Trophoblast cell (in vitro differentiated cells and primary cell): ENCODE results near the gene MEN1.

ENCODE experiments used
- DNase-seq, 2 donors: peaks; one replicate each; pipeline ENCODE4 v3.0.0-alpha.2; 2016
- H2AFZ ChIP-seq: 2 replicates; pipeline ENCODE4 v1.6.1; 2013; ENCODE audit warnings: low read length, moderate library complexity, mild to moderate bottlenecking; ENCODE audit not compliant: insufficient read depth, poor library complexity
- H2AK5ac ChIP-seq: 2 replicates; pipeline ENCODE4 v1.6.1; 2013; ENCODE audit warnings: mild to moderate bottlenecking, low read length
- H2BK120ac ChIP-seq: 2 replicates; pipeline ENCODE4 v1.6.1; 2013; ENCODE audit warnings: low read length, mild to moderate bottlenecking, moderate library complexity; ENCODE audit not compliant: insufficient read depth, poor library complexity
- H2BK12ac ChIP-seq: 2 replicates; pipeline ENCODE4 v1.6.1; 2013; ENCODE audit warnings: mild to moderate bottlenecking, low read length, moderate library complexity
- H2BK5ac ChIP-seq: 2 replicates; pipeline ENCODE4 v1.6.1; 2013; ENCODE audit warnings: low read length, low read depth, moderate library complexity, mild to moderate bottlenecking; ENCODE audit not compliant: poor library complexity
- H3K14ac ChIP-seq: 2 replicates; pipeline ENCODE4 v1.6.1; 2013; ENCODE audit warnings: mild to moderate bottlenecking, low read length
- H3K18ac ChIP-seq: 2 replicates; pipeline ENCODE4 v1.6.1; 2013; ENCODE audit warnings: mild to moderate bottlenecking, low read length
- H3K23ac ChIP-seq: 2 replicates; pipeline ENCODE4 v1.6.1; 2013; ENCODE audit warnings: low read length
- H3K27ac ChIP-seq: 2 replicates; pipeline ENCODE4 v1.5.1; 2013; ENCODE audit warnings: low read depth, mild to moderate bottlenecking, inconsistent platforms, low read length, moderate library complexity
- H3K27me3 ChIP-seq: 2 replicates; pipeline ENCODE4 v1.6.1; 2013; ENCODE audit warnings: inconsistent platforms, mild to moderate bottlenecking, low read length, moderate library complexity; ENCODE audit not compliant: insufficient read depth
- H3K36me3 ChIP-seq, 2 experiments: 1 replicate in 1 of 2; 2 replicates in 1 of 2; pipeline ENCODE4 v1.6.1; 2013; ENCODE audit warnings: low read length in 2 of 2, mild to moderate bottlenecking in 2 of 2, moderate library complexity in 1 of 2; ENCODE audit not compliant: insufficient read depth in 2 of 2, control insufficient read depth in 1 of 2
- H3K4ac ChIP-seq: 2 replicates; pipeline ENCODE4 v1.6.1; 2013; ENCODE audit warnings: low read depth, mild to moderate bottlenecking, low read length, moderate library complexity
- H3K4me1 ChIP-seq, 2 experiments: 1 replicate in 1 of 2; 2 replicates in 1 of 2; pipeline ENCODE4 v1.6.1; 2013; ENCODE audit warnings: low read length in 2 of 2, mild to moderate bottlenecking in 2 of 2, moderate library complexity in 1 of 2; ENCODE audit not compliant: insufficient read depth in 2 of 2, control insufficient read depth in 1 of 2
- H3K4me2 ChIP-seq: 2 replicates; pipeline ENCODE4 v1.6.1; 2013; ENCODE audit warnings: inconsistent platforms, mild to moderate bottlenecking, low read length, moderate library complexity
- H3K4me3 ChIP-seq: 2 replicates; pipeline ENCODE4 v1.5.1; 2013; ENCODE audit warnings: mild to moderate bottlenecking, low read depth, low read length, inconsistent platforms
- H3K79me1 ChIP-seq: one replicate; pipeline ENCODE4 v1.6.1; 2013; ENCODE audit warnings: low read length
- H3K79me2 ChIP-seq: 2 replicates; pipeline ENCODE4 v1.6.1; 2013; ENCODE audit warnings: low read length, mild to moderate bottlenecking; ENCODE audit not compliant: control insufficient read depth, insufficient read depth, poor library complexity
- H3K9ac ChIP-seq: 2 replicates; pipeline ENCODE4 v1.6.1; 2013; ENCODE audit warnings: mild to moderate bottlenecking, low read length
- H3K9me3 ChIP-seq: 2 replicates; pipeline ENCODE4 v1.6.1; 2013; ENCODE audit warnings: low read depth, mild to moderate bottlenecking, control low read depth, inconsistent platforms, low read length; ENCODE audit not compliant: insufficient read depth
- H4K12ac ChIP-seq: 2 replicates; pipeline ENCODE4 v1.6.1; 2013; ENCODE audit warnings: low read depth, mild to moderate bottlenecking, low read length, moderate library complexity
- H4K8ac ChIP-seq: 2 replicates; pipeline ENCODE4 v1.6.1; 2013; ENCODE audit warnings: low read depth, mild to moderate bottlenecking, low read length, moderate library complexity
- H4K91ac ChIP-seq: one replicate; pipeline ENCODE4 v1.6.1; 2013; ENCODE audit warnings: low read depth, mild to moderate bottlenecking, low read length, moderate library complexity
- WGBS: extraction: QIAGEN DNeasy Blood & Tissue Kit; methylation state at CpG from one replicate; pipeline ENCODE4 v1.1.7; 2013; ENCODE audit warnings: missing lambda C conversion rate; ENCODE audit not compliant: insufficient read length, insufficient coverage; ENCODE audit errors: extremely low coverage; 5-methylcytosine and 5-hydroxymethylcytosine counted together

MEN1 gene

GRCh38 chr11:64799256-64799622 lies 11.1 kb downstream of the MEN1 start:
- Histone ChIP-seq H4K91ac (no peak overlapping the region), H2AK5ac (no peak overlapping the region), H3K79me2 (no peaks in the 10 kb centered on the region), H3K23ac (no peak overlapping the region), H3K4me2 (no peak overlapping the region), H3K14ac (no peak overlapping the region), H3K79me1 (peaks cover 11% of the 10 kb centered on the region), H4K8ac (no peak overlapping the region), H2AFZ (no peak overlapping the region), H2BK5ac (no peak overlapping the region), H3K4ac (no peak overlapping the region), H2BK12ac (no peak overlapping the region), H3K36me3 (peaks cover 31 to 34% of the 10 kb centered on the region in 2 experiments), H3K9ac (no peak overlapping the region), H3K18ac (no peak overlapping the region), H3K9me3 (no peaks in the 10 kb centered on the region), H3K4me1 (peaks cover 8 to 14% of the 10 kb centered on the region in 2 experiments), H3K27ac (no peak overlapping the region), H2BK120ac (no peak overlapping the region), H3K27me3 (no peaks in the 10 kb centered on the region), H3K4me3 (no peak overlapping the region), H4K12ac (no peak overlapping the region)
- no peak for DNase-seq
- WGBS, result no CpG with 5 or more reads among the region's 7 CpGs

DNA sequence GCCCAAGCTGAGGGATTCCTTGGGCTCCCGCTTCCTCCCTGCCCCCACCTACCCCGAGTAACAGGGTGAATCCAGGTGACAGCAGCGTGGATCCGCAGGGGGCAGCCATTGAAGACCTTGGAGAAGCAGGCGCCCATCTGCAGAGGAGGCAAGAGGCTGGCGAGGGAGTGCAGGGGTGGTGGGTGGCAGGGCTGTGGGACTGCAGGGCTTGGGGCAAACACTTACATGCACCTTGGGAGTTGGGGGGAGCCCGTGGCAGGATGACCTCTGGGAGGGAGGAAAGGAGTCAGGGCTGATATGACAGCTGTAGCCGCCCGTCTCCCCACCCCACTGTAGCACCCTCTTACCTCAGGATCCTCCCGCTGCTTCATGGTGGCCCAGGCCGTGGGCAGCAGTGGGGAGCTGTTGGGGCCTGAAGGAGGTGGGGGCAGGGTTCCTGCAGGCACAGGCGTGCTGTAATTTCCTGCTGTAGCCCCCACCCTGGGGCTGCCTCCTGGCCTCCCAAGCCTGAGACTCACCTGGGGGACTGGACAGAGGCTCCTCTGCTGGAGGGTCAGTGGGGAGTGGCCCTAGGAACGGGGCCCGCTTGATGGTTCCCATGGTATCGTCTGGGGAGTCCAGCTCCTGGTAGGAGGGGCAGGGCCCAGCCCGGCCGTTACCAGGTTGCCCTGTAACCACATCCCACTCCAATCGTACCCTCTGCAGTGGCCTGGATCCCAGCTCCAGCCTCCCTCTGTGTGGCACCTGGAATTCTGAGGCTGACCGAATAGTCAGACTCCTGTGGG lies 13.4 kb downstream of the MEN1 start:
- no peaks in the 10 kb centered on the region for H3K27me3 ChIP-seq
- H4K8ac ChIP-seq, result no peak overlapping the region
- no peak overlapping the region for H3K4ac ChIP-seq
- DNase-seq, result no peak
- no peaks in the 10 kb centered on the region for H3K79me2 ChIP-seq
- no peak overlapping the region for H3K14ac ChIP-seq
- no peak overlapping the region for H4K91ac ChIP-seq
- H2BK5ac ChIP-seq, result no peak overlapping the region
- no CpG with 5 or more reads among the region's 19 CpGs for WGBS
- H3K36me3 ChIP-seq, result peaks cover 32 to 34% of the 10 kb centered on the region in 2 experiments
- H2BK12ac ChIP-seq, result no peak overlapping the region
- H3K27ac ChIP-seq, result no peak overlapping the region
- H3K23ac ChIP-seq, result no peak overlapping the region
- H4K12ac ChIP-seq, result no peak overlapping the region
- no peak overlapping the region for H3K18ac ChIP-seq
- no peak overlapping the region for H2BK120ac ChIP-seq
- H3K4me2 ChIP-seq, result no peak overlapping the region
- no peak overlapping the region for H3K4me3 ChIP-seq
- H2AFZ ChIP-seq, result no peak overlapping the region
- no peaks in the 10 kb centered on the region for H3K79me1 ChIP-seq
- peaks cover 0 to 3% of the 10 kb centered on the region in 2 experiments for H3K4me1 ChIP-seq
- H3K9me3 ChIP-seq, result no peaks in the 10 kb centered on the region
- H2AK5ac ChIP-seq, result no peak overlapping the region
- no peak overlapping the region for H3K9ac ChIP-seq

GRCh38 chr11:64796047-64796756 lies 14.1 kb downstream of the MEN1 start:
- no peak overlapping the region for H4K12ac ChIP-seq
- H3K23ac ChIP-seq, result no peak overlapping the region
- no peak overlapping the region for H4K8ac ChIP-seq
- H3K27me3 ChIP-seq, result no peaks in the 10 kb centered on the region
- H3K4me2 ChIP-seq, result no peak overlapping the region
- peaks cover 37 to 38% of the 10 kb centered on the region in 2 experiments for H3K36me3 ChIP-seq
- no peak overlapping the region for H4K91ac ChIP-seq
- H3K14ac ChIP-seq, result no peak overlapping the region
- H3K27ac ChIP-seq, result no peak overlapping the region
- H3K9me3 ChIP-seq, result no peaks in the 10 kb centered on the region
- no peak overlapping the region for H3K9ac ChIP-seq
- no peaks in the 10 kb centered on the region for H3K79me1 ChIP-seq
- no peak overlapping the region for H2BK12ac ChIP-seq
- no peak overlapping the region for H3K18ac ChIP-seq
- H3K4me3 ChIP-seq, result no peak overlapping the region
- no peak overlapping the region for H2AFZ ChIP-seq
- H2BK120ac ChIP-seq, result no peak overlapping the region
- H2BK5ac ChIP-seq, result no peak overlapping the region
- no peak overlapping the region for H3K4ac ChIP-seq
- no peak overlapping the region for H2AK5ac ChIP-seq
- no peak for DNase-seq
- no CpG with 5 or more reads among the region's 19 CpGs for WGBS
- no peaks in the 10 kb centered on the region for H3K4me1 ChIP-seq
- no peaks in the 10 kb centered on the region for H3K79me2 ChIP-seq

- no peak overlapping the region for H2AFZ ChIP-seq
- H3K14ac ChIP-seq, result no peak overlapping the region
- H3K79me1 ChIP-seq, result no peaks in the 10 kb centered on the region
- no peak overlapping the region for H3K4me2 ChIP-seq
- H2AK5ac ChIP-seq, result no peak overlapping the region
- H3K4ac ChIP-seq, result no peak overlapping the region
- H4K8ac ChIP-seq, result no peak overlapping the region
- no CpG with 5 or more reads among the region's 10 CpGs for WGBS
- no peak overlapping the region for H4K12ac ChIP-seq
- no peak overlapping the region for H3K9ac ChIP-seq
- H3K27ac ChIP-seq, result no peak overlapping the region
- H2BK12ac ChIP-seq, result no peak overlapping the region
- no peaks in the 10 kb centered on the region for H3K4me1 ChIP-seq
- H3K36me3 ChIP-seq, result peaks cover 43 to 44% of the 10 kb centered on the region in 2 experiments
- no peaks in the 10 kb centered on the region for H3K79me2 ChIP-seq
- H2BK5ac ChIP-seq, result no peak overlapping the region
- no peak overlapping the region for H2BK120ac ChIP-seq
- H3K4me3 ChIP-seq, result no peak overlapping the region
- H3K18ac ChIP-seq, result no peak overlapping the region
- no peak overlapping the region for H4K91ac ChIP-seq
- H3K23ac ChIP-seq, result no peak overlapping the region
- no peak for DNase-seq
- no peaks in the 10 kb centered on the region for H3K9me3 ChIP-seq
- no peaks in the 10 kb centered on the region for H3K27me3 ChIP-seq
These were observed 15.8 kb downstream of the MEN1 start for GRCh38 chr11:64794526-64794925.
